Measurements from ENCODE around the gene CNTN4.

CNTN4 gene

DNA sequence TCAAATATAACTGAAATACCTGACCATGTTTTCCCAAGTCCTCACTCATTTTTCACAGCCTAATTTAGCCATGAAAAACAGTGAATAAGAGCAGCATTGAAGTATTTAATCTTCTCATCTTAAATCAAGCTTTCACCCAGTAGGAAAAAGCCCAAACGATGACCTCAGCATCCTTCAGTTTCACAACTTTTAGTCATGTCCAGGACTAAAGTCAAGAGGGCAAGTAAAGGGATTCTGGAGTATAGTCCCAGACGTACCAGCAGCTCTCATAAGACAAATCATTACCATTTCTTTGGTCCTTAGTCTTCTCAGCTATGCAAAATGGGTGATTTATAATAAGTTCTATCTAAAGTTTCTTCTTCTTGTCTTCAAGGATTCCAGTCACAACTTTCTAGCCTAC is 774.2 kb downstream of the CNTN4 start:
- Mint-ChIP-seq H3K27me3 (ENCODE audit: low read depth, poor library complexity) (no peaks in the 10 kb centered on the region), H3K9me3 (no peaks in the 10 kb centered on the region), H3K4me3 (no peak overlapping the region), H3K4me1 (no peaks in the 10 kb centered on the region), H3K36me3 (ENCODE audit: low read depth) (no peaks in the 10 kb centered on the region), H3K27ac (no peak overlapping the region)
- TF ChIP-seq, protein P1, sequence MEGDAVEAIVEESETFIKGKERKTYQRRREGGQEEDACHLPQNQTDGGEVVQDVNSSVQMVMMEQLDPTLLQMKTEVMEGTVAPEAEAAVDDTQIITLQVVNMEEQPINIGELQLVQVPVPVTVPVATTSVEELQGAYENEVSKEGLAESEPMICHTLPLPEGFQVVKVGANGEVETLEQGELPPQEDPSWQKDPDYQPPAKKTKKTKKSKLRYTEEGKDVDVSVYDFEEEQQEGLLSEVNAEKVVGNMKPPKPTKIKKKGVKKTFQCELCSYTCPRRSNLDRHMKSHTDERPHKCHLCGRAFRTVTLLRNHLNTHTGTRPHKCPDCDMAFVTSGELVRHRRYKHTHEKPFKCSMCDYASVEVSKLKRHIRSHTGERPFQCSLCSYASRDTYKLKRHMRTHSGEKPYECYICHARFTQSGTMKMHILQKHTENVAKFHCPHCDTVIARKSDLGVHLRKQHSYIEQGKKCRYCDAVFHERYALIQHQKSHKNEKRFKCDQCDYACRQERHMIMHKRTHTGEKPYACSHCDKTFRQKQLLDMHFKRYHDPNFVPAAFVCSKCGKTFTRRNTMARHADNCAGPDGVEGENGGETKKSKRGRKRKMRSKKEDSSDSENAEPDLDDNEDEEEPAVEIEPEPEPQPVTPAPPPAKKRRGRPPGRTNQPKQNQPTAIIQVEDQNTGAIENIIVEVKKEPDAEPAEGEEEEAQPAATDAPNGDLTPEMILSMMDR (IDR thresholded peaks at IDR 0.05) = no peak
- no peak for DNase-seq

DNA sequence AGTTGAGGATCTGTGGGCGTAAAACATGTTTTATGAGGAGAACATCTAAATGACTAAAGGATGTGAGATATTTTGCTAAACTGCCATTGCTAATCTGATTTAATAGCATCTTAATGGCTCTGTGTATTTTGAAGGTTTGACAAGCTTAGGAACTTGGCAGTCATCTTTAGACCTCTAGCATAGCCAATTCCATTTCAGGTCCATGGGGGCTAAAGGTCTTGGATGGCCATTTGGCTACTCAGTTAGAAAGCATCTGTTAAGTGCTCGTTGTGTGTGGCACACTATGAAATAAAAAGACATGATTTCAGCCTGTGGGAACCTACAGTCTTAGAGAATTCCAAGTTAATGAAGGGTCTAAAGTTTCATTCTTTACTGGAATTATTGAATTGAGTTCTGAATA is 775.3 kb downstream of the CNTN4 start:
- H3K27ac Mint-ChIP-seq = no peak overlapping the region
- no peaks in the 10 kb centered on the region for H3K36me3 Mint-ChIP-seq (ENCODE audit: low read depth)
- H3K4me1 Mint-ChIP-seq = no peaks in the 10 kb centered on the region
- no peaks in the 10 kb centered on the region for H3K9me3 Mint-ChIP-seq
- H3K4me3 Mint-ChIP-seq = no peak overlapping the region
- TF ChIP-seq, protein P1 (IDR thresholded peaks at IDR 0.05) = no peak
- H3K27me3 Mint-ChIP-seq (ENCODE audit: low read depth, poor library complexity) = no peaks in the 10 kb centered on the region
- DNase-seq = no peak

DNA sequence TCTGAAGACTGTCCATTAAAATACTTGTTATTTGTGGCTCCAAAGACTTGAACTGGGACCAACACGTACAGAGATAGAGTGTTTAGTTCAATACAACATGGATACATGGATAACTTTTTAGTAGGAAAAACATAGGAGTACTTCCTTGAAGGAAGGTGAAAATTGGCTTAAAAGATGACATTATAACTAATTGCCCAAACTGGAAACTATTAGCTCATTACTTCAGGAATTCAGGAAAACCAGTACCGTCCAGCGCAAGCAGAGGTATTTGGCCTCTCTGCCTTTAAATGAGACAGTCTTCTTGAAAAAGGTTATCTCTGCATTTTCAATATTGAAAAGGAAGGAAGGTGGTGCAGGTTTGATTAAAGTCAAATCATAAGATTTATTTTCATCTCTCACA is 777.0 kb downstream of the CNTN4 start:
- no peak overlapping the region for H3K27ac Mint-ChIP-seq
- TF ChIP-seq, protein P1 (IDR thresholded peaks at IDR 0.05) = no peak
- no peaks in the 10 kb centered on the region for H3K9me3 Mint-ChIP-seq
- no peak for DNase-seq
- no peak overlapping the region for H3K4me3 Mint-ChIP-seq
- no peaks in the 10 kb centered on the region for H3K4me1 Mint-ChIP-seq
- H3K27me3 Mint-ChIP-seq (ENCODE audit: low read depth, poor library complexity) = no peaks in the 10 kb centered on the region
- H3K36me3 Mint-ChIP-seq (ENCODE audit: low read depth) = no peaks in the 10 kb centered on the region

DNA sequence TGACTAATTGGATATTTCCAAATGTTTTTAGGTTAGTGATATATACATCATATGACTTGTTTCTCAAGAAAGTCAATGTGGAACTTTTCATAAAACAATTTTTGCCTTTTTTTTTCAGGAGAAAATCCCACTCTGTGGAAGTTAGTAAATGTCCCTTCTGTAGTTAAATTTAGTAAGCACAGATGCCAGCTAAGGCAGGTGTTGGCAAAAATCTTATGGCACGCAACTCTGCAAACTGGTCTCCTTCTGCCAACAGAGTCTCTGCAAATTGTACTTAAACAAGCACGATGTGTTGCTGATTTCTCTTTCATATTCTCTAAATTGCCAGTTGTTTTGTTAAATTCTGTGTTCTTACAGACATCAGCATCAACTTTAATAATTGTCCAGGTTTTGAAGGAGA is 777.7 kb downstream of the CNTN4 start:
- no peaks in the 10 kb centered on the region for H3K27me3 Mint-ChIP-seq (ENCODE audit: low read depth, poor library complexity)
- H3K27ac Mint-ChIP-seq = no peak overlapping the region
- TF ChIP-seq, protein P1 (IDR thresholded peaks at IDR 0.05) = no peak
- H3K9me3 Mint-ChIP-seq = no peaks in the 10 kb centered on the region
- no peak overlapping the region for H3K4me3 Mint-ChIP-seq
- H3K36me3 Mint-ChIP-seq (ENCODE audit: low read depth) = no peaks in the 10 kb centered on the region
- H3K4me1 Mint-ChIP-seq = no peaks in the 10 kb centered on the region
- no peak for DNase-seq

DNA sequence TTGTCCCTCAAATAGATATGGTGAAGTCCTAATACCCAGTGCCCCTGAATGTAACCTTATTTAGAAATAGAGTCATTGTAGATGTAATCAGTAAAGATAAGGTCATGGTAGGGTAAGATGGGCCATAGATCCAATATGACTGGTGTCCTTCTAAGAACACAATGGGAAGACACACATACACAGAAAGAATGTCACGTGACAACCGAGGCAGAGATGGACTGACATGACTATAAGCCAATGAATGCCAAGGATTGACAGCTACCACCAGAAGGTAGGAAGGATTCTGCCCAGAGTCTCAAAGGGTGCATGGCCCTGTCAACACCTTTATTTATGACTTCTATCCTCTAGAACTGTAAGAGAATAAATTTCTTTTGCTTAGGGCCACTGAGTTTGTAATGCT is 780.4 kb downstream of the CNTN4 start:
- TF ChIP-seq, protein P1 (IDR thresholded peaks at IDR 0.05) = no peak
- H3K27me3 Mint-ChIP-seq (ENCODE audit: low read depth, poor library complexity) = no peaks in the 10 kb centered on the region
- no peaks in the 10 kb centered on the region for H3K4me1 Mint-ChIP-seq
- no peaks in the 10 kb centered on the region for H3K9me3 Mint-ChIP-seq
- no peaks in the 10 kb centered on the region for H3K36me3 Mint-ChIP-seq (ENCODE audit: low read depth)
- no peak overlapping the region for H3K4me3 Mint-ChIP-seq
- DNase-seq = no peak
- H3K27ac Mint-ChIP-seq = no peak overlapping the region

DNA sequence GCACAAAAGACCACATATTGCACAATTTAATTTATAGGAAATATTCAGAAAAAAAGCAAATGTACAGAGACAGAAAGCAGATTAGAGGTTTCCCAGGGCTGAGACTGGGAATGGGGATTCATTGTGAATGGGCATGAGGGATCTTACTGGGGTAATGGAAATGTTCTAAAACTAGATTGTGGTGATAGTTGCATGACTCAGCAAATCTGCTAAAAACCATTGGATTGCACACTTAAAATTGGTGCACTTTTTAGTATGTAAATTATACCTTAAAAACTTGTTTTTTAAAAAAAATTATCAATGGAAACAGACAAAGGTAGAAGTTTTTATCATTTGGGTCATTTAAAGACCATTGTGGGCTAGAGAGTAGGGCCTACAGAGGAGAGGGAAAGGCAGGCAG is 780.9 kb downstream of the CNTN4 start:
- H3K4me3 Mint-ChIP-seq = no peak overlapping the region
- no peaks in the 10 kb centered on the region for H3K9me3 Mint-ChIP-seq
- no peaks in the 10 kb centered on the region for H3K36me3 Mint-ChIP-seq (ENCODE audit: low read depth)
- no peaks in the 10 kb centered on the region for H3K27me3 Mint-ChIP-seq (ENCODE audit: low read depth, poor library complexity)
- DNase-seq = no peak
- no peak overlapping the region for H3K27ac Mint-ChIP-seq
- H3K4me1 Mint-ChIP-seq = no peaks in the 10 kb centered on the region
- TF ChIP-seq, protein P1 (IDR thresholded peaks at IDR 0.05) = no peak

Data from nephron progenitor cell (in vitro differentiated cells).